SK-N-SH treated with all-trans-retinoic acid at 6 μM for 48 hours (cell line): ENCODE measurements around the gene RHBDL2.

Experiments
- BACH2 ChIP-seq: fragments of 250-450 bp; sonication (Bioruptor Pico); IDR thresholded peaks from 2 replicates; pipeline ENCODE4 v1.9.0; 2021; ENCODE audit warnings: mild to moderate bottlenecking, borderline replicate concordance
- ESRRG ChIP-seq: fragments of 250-450 bp; sonication (Bioruptor Pico); IDR thresholded peaks from 2 replicates; pipeline ENCODE4 v1.6.1; 2021; ENCODE audit warnings: mild to moderate bottlenecking
- GLIS3 ChIP-seq: fragments of 250-450 bp; sonication (Bioruptor Pico); IDR thresholded peaks from 2 replicates; pipeline ENCODE4 v1.5.0; 2020; ENCODE audit warnings: mild to moderate bottlenecking, moderate library complexity
- ISL1 ChIP-seq: fragments of 250-450 bp; sonication (Bioruptor Pico); IDR thresholded peaks from 2 replicates; pipeline ENCODE4 v2.1.2; 2022; ENCODE audit warnings: mild to moderate bottlenecking, moderate library complexity
- PATZ1 ChIP-seq: fragments of 250-450 bp; sonication (Bioruptor Pico); IDR thresholded peaks from 2 replicates; pipeline ENCODE4 v1.8.0; 2020; ENCODE audit warnings: mild to moderate bottlenecking, moderate library complexity, borderline replicate concordance
- POU6F1 ChIP-seq: fragments of 250-450 bp; sonication (Bioruptor Pico); IDR thresholded peaks from 2 replicates; pipeline ENCODE4 v1.8.0; 2021; ENCODE audit warnings: low read depth, mild to moderate bottlenecking, moderate library complexity, borderline replicate concordance
- PPARA ChIP-seq: fragments of 250-450 bp; sonication (Bioruptor Pico); IDR thresholded peaks from 2 replicates; pipeline ENCODE4 v1.5.0; 2020; ENCODE audit warnings: mild to moderate bottlenecking, borderline replicate concordance
- RARB ChIP-seq: fragments of 250-450 bp; sonication (Bioruptor Pico); IDR thresholded peaks from 2 replicates; pipeline ENCODE4 v1.8.0; 2021; ENCODE audit warnings: mild to moderate bottlenecking, moderate library complexity
- SNAI2 ChIP-seq: fragments of 250-450 bp; sonication (Bioruptor Pico); IDR thresholded peaks from 2 replicates; pipeline ENCODE4 v1.5.0; 2020; ENCODE audit warnings: mild to moderate bottlenecking, moderate library complexity
- ZFP3 ChIP-seq: fragments of 250-450 bp; sonication (Bioruptor Pico); IDR thresholded peaks from 2 replicates; pipeline ENCODE4 v1.5.0; 2020; ENCODE audit warnings: mild to moderate bottlenecking, moderate library complexity
- ZFP30 ChIP-seq: fragments of 450-650 bp; formaldehyde crosslinking; IDR thresholded peaks from 2 replicates; pipeline ENCODE4 v1.5.0; 2022; ENCODE audit warnings: mild to moderate bottlenecking, moderate library complexity
- ZNF8 ChIP-seq: fragments of 450-650 bp; formaldehyde crosslinking; IDR thresholded peaks from 2 replicates; pipeline ENCODE4 v1.5.0; 2020; ENCODE audit warnings: mild to moderate bottlenecking, moderate library complexity

GRCh38 chr1:38944547-38944946 is 2.9 kb upstream of the RHBDL2 start:
- no peak for TF ChIP-seq SNAI2
- no peak for TF ChIP-seq POU6F1 (CRISPR knock-in tag)
- no peak for TF ChIP-seq ZFP30 (CRISPR knock-in tag)
- TF ChIP-seq PPARA (CRISPR knock-in tag): no peak
- TF ChIP-seq ESRRG: no peak
- no peak for TF ChIP-seq ZFP3 (CRISPR knock-in tag)
- no peak for TF ChIP-seq PATZ1 (CRISPR knock-in tag)
- no peak for TF ChIP-seq RARB
- TF ChIP-seq ISL1: no peak
- TF ChIP-seq GLIS3 (CRISPR knock-in tag): no peak
- TF ChIP-seq ZNF8 (CRISPR knock-in tag): no peak
- TF ChIP-seq BACH2 (CRISPR knock-in tag): no peak
